ENCODE data around the gene SLC9A9. TPM values are rescaled to one million over a fixed set of nuclear protein-coding genes. Genes with fewer than 3 reads are reported as not detected.

The SLC9A9 gene
- polyA plus RNA-seq, 3 donors = 1.0 to 9.0 (median 8.8) TPM

- no peak overlapping the region for H3K27ac ChIP-seq (ENCODE audit: low read depth, low read length)
- 54 to 74% (median 67%) methylated on average over 5 of the region's 5 CpGs for WGBS, 3 donors
Measured at GRCh38 chr3:143321058-143321769, 527.1 kb downstream of the SLC9A9 start.

GRCh38 chr3:143315766-143316165 lies 532.5 kb downstream of the SLC9A9 start:
- WGBS, 3 donors = 73 to 87% (median 85%) methylated on average over 5 of the region's 5 CpGs
- no peak overlapping the region for H3K27ac ChIP-seq (ENCODE audit: low read depth, low read length)

GRCh38 chr3:143314251-143315093 lies 533.8 kb downstream of the SLC9A9 start:
- WGBS, 3 donors = 61 to 66% (median 63%) methylated on average over 9 of the region's 9 CpGs
- H3K27ac ChIP-seq (ENCODE audit: low read depth, low read length) = no peak overlapping the region

- WGBS, 3 donors = 72 to 96% (median 95%) methylated on average over 2 of the region's 2 CpGs
- no peak overlapping the region for H3K27ac ChIP-seq (ENCODE audit: low read depth, low read length)
Measured at GRCh38 chr3:143313893-143314188, 534.4 kb downstream of the SLC9A9 start.

- H3K27ac ChIP-seq (ENCODE audit: low read depth, low read length) = no peak overlapping the region
- WGBS, 3 donors = 80 to 88% (median 81%) methylated on average over 6 of the region's 6 CpGs
Measured at GRCh38 chr3:143313025-143313892, 535.0 kb downstream of the SLC9A9 start.

- 37 to 63% (median 61%) methylated on average over 1 of the region's 1 CpG for WGBS, 3 donors
- H3K27ac ChIP-seq (ENCODE audit: low read depth, low read length) = no peak overlapping the region
Measured at GRCh38 chr3:143311096-143311495, 537.2 kb downstream of the SLC9A9 start.

- H3K27ac ChIP-seq (ENCODE audit: low read depth, low read length) = no peak overlapping the region
- WGBS, 3 donors = 41 to 67% (median 60%) methylated on average over 2 of the region's 2 CpGs
Measured at GRCh38 chr3:143309705-143310104, 538.6 kb downstream of the SLC9A9 start.

GRCh38 chr3:143307613-143308183 lies 540.6 kb downstream of the SLC9A9 start:
- WGBS, 3 donors = 67 to 80% (median 75%) methylated on average over 1 of the region's 1 CpG
- H3K27ac ChIP-seq (ENCODE audit: low read depth, low read length) = no peak overlapping the region

GRCh38 chr3:143306407-143306806 lies 541.9 kb downstream of the SLC9A9 start:
- 35 to 96% (median 76%) methylated on average over 1 of the region's 1 CpG for WGBS, 3 donors

GRCh38 chr3:143302638-143303171 lies 545.6 kb downstream of the SLC9A9 start:
- 41 to 61% (median 49%) methylated on average over 10 to 11 of the region's 11 CpGs for WGBS, 3 donors
- no peak overlapping the region for H3K27ac ChIP-seq (ENCODE audit: low read depth, low read length)

More at GRCh38 chr3:143306407-143306806, 541.9 kb downstream of the SLC9A9 start:
- no peak overlapping the region for H3K27ac ChIP-seq (ENCODE audit: low read depth, low read length)

- no peak overlapping the region for H3K27ac ChIP-seq (ENCODE audit: low read depth, low read length)
- whole genome bisulfite sequencing, 3 donors = 79 to 84% (median 83%) methylated on average over 5 of the region's 5 CpGs
Measured at GRCh38 chr3:143301031-143301901, 547.0 kb downstream of the SLC9A9 start.

GRCh38 chr3:143298886-143299535 lies 549.3 kb downstream of the SLC9A9 start:
- H3K27ac ChIP-seq (ENCODE audit: low read depth, low read length) = no peak overlapping the region
- WGBS, 3 donors = 80 to 93% (median 82%) methylated on average over 5 of the region's 5 CpGs

- no peak overlapping the region for H3K27ac ChIP-seq (ENCODE audit: low read depth, low read length)
Measured at GRCh38 chr3:143298380-143298779, 549.9 kb downstream of the SLC9A9 start.

- WGBS, 3 donors = 82 to 88% (median 85%) methylated on average over 4 of the region's 4 CpGs
Measured at GRCh38 chr3:143295201-143296080, 552.8 kb downstream of the SLC9A9 start.

GRCh38 chr3:143294188-143294587 lies 554.1 kb downstream of the SLC9A9 start:
- WGBS, 3 donors = 89 to 93% (median 92%) methylated on average over 5 of the region's 5 CpGs
- no peak overlapping the region for H3K27ac ChIP-seq (ENCODE audit: low read depth, low read length)

More at GRCh38 chr3:143295201-143296080, 552.8 kb downstream of the SLC9A9 start:
- no peak overlapping the region for H3K27ac ChIP-seq (ENCODE audit: low read depth, low read length)

- 48 to 73% (median 60%) methylated on average over 3 of the region's 3 CpGs for WGBS, 3 donors
- H3K27ac ChIP-seq (ENCODE audit: low read depth, low read length) = no peak overlapping the region
Measured at GRCh38 chr3:143291836-143292447, 556.3 kb downstream of the SLC9A9 start.

Measured in adipose tissue (tissue), 3 donors.